IMR-90 (cell line): Measurements from ENCODE around the gene XRCC4. TPM values are rescaled to one million over a fixed set of nuclear protein-coding genes. Genes with fewer than 3 reads are reported as not detected.

Experiments used
- ATAC-seq: fragments of 200-7000 bp; cut with Tn5 transposase; 2 replicates; pipeline ENCODE4 v1.9.1; 2020; ENCODE audit warnings: low read depth, mild to moderate bottlenecking, moderate library complexity
- BruUV-seq: library from RNA; stranded (reverse); fragments of 400-500 nt; replicated peaks from 2 replicates; lab custom pipeline; 2021; lab: Mats Ljungman, UMichigan
- CTCF ChIA-PET: fragments of 300-600 bp; formaldehyde crosslinking; extraction: SDS; loops from one replicate; lab custom pipeline; 2021; ENCODE audit warnings: antibody characterized with exemption; lab: Yijun Ruan, JAX
- POLR2A ChIA-PET: fragments of 300-600 bp; sonication (Branson Sonifier 250); formaldehyde crosslinking; loops from one replicate; lab custom pipeline; 2022; ENCODE audit warnings: antibody characterized with exemption; ENCODE audit not compliant: unreplicated experiment; lab: Charles Lee
- DNase-seq: peaks from one replicate; pipeline ENCODE4 v3.0.0; 2013
- H2AFZ ChIP-seq: replicated peaks from 2 replicates; pipeline ENCODE3; 2013; ENCODE audit warnings: low read length, mild to moderate bottlenecking; ENCODE audit not compliant: poor library complexity
- H2AK5ac ChIP-seq: 2 replicates; pipeline ENCODE4 v1.6.1; 2013; ENCODE audit warnings: low read depth, low read length, inconsistent platforms
- H2AK9ac ChIP-seq: replicated peaks from 2 replicates; pipeline ENCODE3; 2013; ENCODE audit warnings: mild to moderate bottlenecking, low read depth, low read length, moderate library complexity; ENCODE audit not compliant: poor library complexity
- H2BK120ac ChIP-seq: 2 replicates; pipeline ENCODE4 v1.6.1; 2013; ENCODE audit warnings: low read depth, low read length, inconsistent platforms
- H2BK15ac ChIP-seq: 3 replicates; pipeline ENCODE4 v1.6.1; 2013; ENCODE audit warnings: low read depth, low read length, inconsistent platforms
- H2BK20ac ChIP-seq: 2 replicates; pipeline ENCODE4 v1.6.1; 2013; ENCODE audit warnings: low read depth, mild to moderate bottlenecking, inconsistent platforms, low read length, moderate library complexity
- H2BK5ac ChIP-seq: 2 replicates; pipeline ENCODE4 v1.6.1; 2013; ENCODE audit warnings: mild to moderate bottlenecking, low read depth, low read length, inconsistent platforms; ENCODE audit not compliant: poor library complexity, severe bottlenecking
- H3K14ac ChIP-seq: replicated peaks from 2 replicates; pipeline ENCODE4 v1.6.1; 2013; ENCODE audit warnings: low read depth, low read length, inconsistent platforms
- H3K18ac ChIP-seq: 2 replicates; pipeline ENCODE4 v1.6.1; 2013; ENCODE audit warnings: low read depth, low read length, control low read depth
- H3K23ac ChIP-seq: 2 replicates; pipeline ENCODE4 v1.6.1; 2013; ENCODE audit warnings: low read depth, low read length, inconsistent platforms
- H3K27ac ChIP-seq: 2 replicates; pipeline ENCODE4 v1.5.1; 2013; ENCODE audit warnings: mild to moderate bottlenecking, control low read depth, low read length; ENCODE audit not compliant: insufficient read depth
- H3K27me3 ChIP-seq: 2 replicates; pipeline ENCODE4 v1.6.1; 2013; ENCODE audit warnings: low read length; ENCODE audit not compliant: control insufficient read depth, insufficient read depth
- H3K36me3 ChIP-seq: 2 replicates; pipeline ENCODE4 v1.6.1; 2013; ENCODE audit warnings: low read length, mixed read lengths; ENCODE audit not compliant: control insufficient read depth, insufficient read depth
- H3K4ac ChIP-seq: 2 replicates; pipeline ENCODE4 v1.6.1; 2013; ENCODE audit warnings: low read depth, low read length, inconsistent platforms
- H3K4me1 ChIP-seq: 2 replicates; pipeline ENCODE4 v1.6.1; 2013; ENCODE audit warnings: low read length, mixed read lengths; ENCODE audit not compliant: control insufficient read depth, insufficient read depth
- H3K4me2 ChIP-seq: 2 replicates; pipeline ENCODE4 v1.6.1; 2013; ENCODE audit warnings: low read depth, mild to moderate bottlenecking, control low read depth, low read length, moderate library complexity
- H3K4me3 ChIP-seq: 2 replicates; pipeline ENCODE4 v1.5.1; 2013; ENCODE audit warnings: low read depth, mild to moderate bottlenecking, control low read depth, low read length, moderate library complexity; ENCODE audit not compliant: insufficient read depth
- H3K56ac ChIP-seq: 2 replicates; pipeline ENCODE4 v1.6.1; 2013; ENCODE audit warnings: low read length, inconsistent platforms; ENCODE audit not compliant: insufficient read depth; ENCODE audit errors: extremely low read depth
- H3K79me1 ChIP-seq, 2 experiments: 2 replicates each; pipeline ENCODE4 v1.6.1; 2013; ENCODE audit warnings: low read length in 2 of 2, inconsistent platforms in 1 of 2, low read depth in 1 of 2
- H3K9ac ChIP-seq: 2 replicates; pipeline ENCODE4 v1.6.1; 2013; ENCODE audit warnings: low read depth, low read length, control low read depth
- H3K9me1 ChIP-seq: 2 replicates; pipeline ENCODE4 v1.6.1; 2013; ENCODE audit warnings: low read length, inconsistent platforms; ENCODE audit not compliant: insufficient read depth
- H3K9me3 ChIP-seq: 2 replicates; pipeline ENCODE4 v1.6.1; 2013; ENCODE audit warnings: low read length; ENCODE audit not compliant: control insufficient read depth, insufficient read depth
- H4K20me1 ChIP-seq: 2 replicates; pipeline ENCODE4 v1.6.1; 2013; ENCODE audit warnings: low read length, inconsistent platforms; ENCODE audit not compliant: insufficient read depth
- H4K5ac ChIP-seq: 2 replicates; pipeline ENCODE4 v1.6.1; 2013; ENCODE audit warnings: mild to moderate bottlenecking, low read depth, low read length, control low read depth
- H4K8ac ChIP-seq, 2 experiments: 2 replicates each; pipeline ENCODE4 v1.6.1; 2013; ENCODE audit warnings: low read depth in 2 of 2, low read length in 2 of 2, control low read depth in 1 of 2, inconsistent platforms in 1 of 2
- H4K91ac ChIP-seq: 2 replicates; pipeline ENCODE4 v1.6.1; 2013; ENCODE audit warnings: low read depth, low read length, inconsistent platforms; ENCODE audit not compliant: insufficient read depth
- BHLHE40 ChIP-seq: fragments of 150-350 bp; IDR thresholded peaks from 2 replicates; pipeline ENCODE4 v1.6.1; 2016; ENCODE audit warnings: mild to moderate bottlenecking, low read depth, low read length
- CEBPB ChIP-seq: IDR thresholded peaks from 2 replicates; pipeline ENCODE4 v1.6.1; 2012; ENCODE audit warnings: low read depth, low read length, improper control_type of control experiment
- CHD1 ChIP-seq: IDR thresholded peaks from 2 replicates; pipeline ENCODE4 v1.6.1; 2012; ENCODE audit warnings: low read depth, low read length, improper control_type of control experiment
- CTCF ChIP-seq: conservative IDR thresholded peaks from 2 replicates; pipeline ENCODE4 v1.5.1; 2012; ENCODE audit warnings: mild to moderate bottlenecking, low read depth, low read length, improper control_type of control experiment
- FOS ChIP-seq: fragments of 150-350 bp; IDR thresholded peaks from 2 replicates; pipeline ENCODE4 v1.6.1; 2016; ENCODE audit warnings: low read depth, low read length
- MAFK ChIP-seq: IDR thresholded peaks from 2 replicates; pipeline ENCODE4 v1.6.1; 2012; ENCODE audit warnings: low read depth, low read length, improper control_type of control experiment
- MAZ ChIP-seq: IDR thresholded peaks from 2 replicates; pipeline ENCODE4 v1.6.1; 2012; ENCODE audit warnings: low read depth, mild to moderate bottlenecking, low read length, improper control_type of control experiment, moderate library complexity, borderline replicate concordance
- MXI1 ChIP-seq: IDR thresholded peaks from 2 replicates; pipeline ENCODE4 v1.6.1; 2012; ENCODE audit warnings: low read depth, mild to moderate bottlenecking, low read length, moderate library complexity, borderline replicate concordance
- NFE2L2 ChIP-seq: fragments of 150-350 bp; IDR thresholded peaks from 2 replicates; pipeline ENCODE4 v1.6.1; 2016; ENCODE audit warnings: low read depth, mild to moderate bottlenecking, low read length
- POLR2A ChIP-seq: IDR thresholded peaks from 2 replicates; pipeline ENCODE4 v1.6.1; 2012; ENCODE audit warnings: mild to moderate bottlenecking, low read depth, low read length
- RAD21 ChIP-seq: IDR thresholded peaks from 2 replicates; pipeline ENCODE4 v1.6.1; 2012; ENCODE audit warnings: low read length, improper control_type of control experiment
- RCOR1 ChIP-seq: IDR thresholded peaks from 2 replicates; pipeline ENCODE4 v1.6.1; 2012; ENCODE audit warnings: mild to moderate bottlenecking, low read length, improper control_type of control experiment; ENCODE audit not compliant: insufficient replicate concordance
- RFX5 ChIP-seq: IDR thresholded peaks from 2 replicates; pipeline ENCODE4 v1.8.0; 2012; ENCODE audit warnings: low read depth, mild to moderate bottlenecking, low read length, moderate library complexity
- SMC3 ChIP-seq: fragments of 150-350 bp; IDR thresholded peaks from 2 replicates; pipeline ENCODE4 v1.6.1; 2016; ENCODE audit warnings: low read depth, mild to moderate bottlenecking, antibody characterized with exemption, low read length, moderate library complexity
- USF2 ChIP-seq: fragments of 150-350 bp; IDR thresholded peaks from 2 replicates; pipeline ENCODE4 v1.6.1; 2017; ENCODE audit warnings: mild to moderate bottlenecking, antibody characterized with exemption, low read length, low read depth
- dilution Hi-C: fragments of 300-500 bp; cut with HindIII; formaldehyde crosslinking; loops from one replicate; pipeline ENCODE4 v1.14.3; 2018; ENCODE audit warnings: low sequenced_read_pairs; ENCODE audit not compliant: unreplicated experiment
- in situ Hi-C: fragments of 300-500 bp; cut with MboI; formaldehyde crosslinking; loops from 3 replicates; pipeline ENCODE4 v1.14.3; 2019; ENCODE audit warnings: low sequenced_read_pairs, inconsistent platforms, mixed read lengths
- intact Hi-C: fragments of 100-400 bp; cut with micrococcal nuclease; formaldehyde crosslinking; loops from 2 replicates; pipeline ENCODE4 v1.10.0; 2022
- polyA plus RNA-seq, 3 experiments: library from polyadenylated mRNA; depleted of rRNA; stranded (reverse); fragments of >200 nt; gene quantifications; 2 replicates each; pipeline ENCODE4 v1.2.3, GENCODE V29; 2012; ENCODE audit warnings: low replicate concordance in 1 of 3
- total RNA-seq: library from RNA; depleted of rRNA; stranded (reverse); fragments of >200 nt; gene quantifications from 2 replicates; pipeline ENCODE4 v1.2.3, GENCODE V29; 2012
- TF ChIP-seq, protein P1 (sequence below): fragments of 150-350 bp; IDR thresholded peaks from 2 replicates; pipeline ENCODE4 v1.6.1; 2016; ENCODE audit warnings: low read depth, mild to moderate bottlenecking, low read length, moderate library complexity, borderline replicate concordance

XRCC4 gene
- total and polyA plus RNA-seq, 2 of the 4 experiments (the other 2 are of a cell fraction), result 3.5 to 4.7 TPM

DNA sequence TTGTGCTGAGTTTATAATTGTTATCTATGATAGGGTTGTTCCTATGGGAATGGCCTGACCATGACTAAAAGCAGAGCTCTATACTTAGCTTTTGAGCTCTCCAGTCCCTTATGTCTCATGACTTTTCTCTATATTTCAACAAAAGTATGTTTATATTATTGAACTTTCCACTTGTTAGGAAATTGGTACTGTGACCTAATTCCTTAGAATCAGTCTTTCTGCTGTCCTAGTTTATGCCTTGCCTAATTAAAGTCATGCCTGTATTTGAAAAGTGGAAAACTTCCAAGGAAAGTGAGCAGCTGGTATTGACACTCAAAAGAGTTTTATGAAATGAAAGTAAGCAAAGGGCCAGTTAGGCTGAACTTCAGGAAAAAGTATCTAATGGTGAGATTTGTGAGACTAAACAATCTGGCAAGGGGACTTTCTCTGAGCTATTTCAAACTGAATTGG, 68.6 kb downstream of the XRCC4 start:
- no TSS peak for BruUV-seq
- Histone ChIP-seq H3K9me3 (no peaks in the 10 kb centered on the region), H2BK5ac (no peak overlapping the region), H2AFZ (no peak overlapping the region), H2AK9ac (no peak overlapping the region), H3K9ac (no peak overlapping the region), H3K14ac (no peak overlapping the region), H4K91ac (no peak overlapping the region), H4K20me1 (no peaks in the 10 kb centered on the region), H3K56ac (no peak overlapping the region), H3K36me3 (no peaks in the 10 kb centered on the region), H3K27ac (no peak overlapping the region), H4K8ac (no peak overlapping the region), H2BK20ac (no peak overlapping the region), H4K5ac (no peak overlapping the region), H3K9me1 (no peaks in the 10 kb centered on the region), H2AK5ac (no peak overlapping the region), H3K4me2 (peak overlapping the region; percentile 17; the same call in 1 of the 2 replicates), H3K4me3 (no peak overlapping the region), H3K23ac (no peak overlapping the region), H3K4ac (no peak overlapping the region), H2BK120ac (no peak overlapping the region), H3K79me1 (no peaks in the 10 kb centered on the region), H2BK15ac (no peak overlapping the region), H3K18ac (no peak overlapping the region; the same call in 1 of the 2 replicates), H3K4me1 (no peaks in the 10 kb centered on the region; the same call in 1 of the 2 replicates), H3K27me3 (no peaks in the 10 kb centered on the region)
- no peak for TF ChIP-seq RCOR1
- TF ChIP-seq CHD1, result no peak
- TF ChIP-seq NFE2L2, result no peak
- no peak for TF ChIP-seq CTCF
- no peak for TF ChIP-seq MAFK
- no peak for TF ChIP-seq RAD21
- no peak for TF ChIP-seq MAZ
- TF ChIP-seq RFX5, result no peak
- no peak for TF ChIP-seq FOS
- TF ChIP-seq MXI1, result no peak
- no peak for TF ChIP-seq USF2
- TF ChIP-seq, protein P1, sequence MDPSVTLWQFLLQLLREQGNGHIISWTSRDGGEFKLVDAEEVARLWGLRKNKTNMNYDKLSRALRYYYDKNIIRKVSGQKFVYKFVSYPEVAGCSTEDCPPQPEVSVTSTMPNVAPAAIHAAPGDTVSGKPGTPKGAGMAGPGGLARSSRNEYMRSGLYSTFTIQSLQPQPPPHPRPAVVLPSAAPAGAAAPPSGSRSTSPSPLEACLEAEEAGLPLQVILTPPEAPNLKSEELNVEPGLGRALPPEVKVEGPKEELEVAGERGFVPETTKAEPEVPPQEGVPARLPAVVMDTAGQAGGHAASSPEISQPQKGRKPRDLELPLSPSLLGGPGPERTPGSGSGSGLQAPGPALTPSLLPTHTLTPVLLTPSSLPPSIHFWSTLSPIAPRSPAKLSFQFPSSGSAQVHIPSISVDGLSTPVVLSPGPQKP, result no peak
- TF ChIP-seq CEBPB, result no peak
- no peak for TF ChIP-seq BHLHE40
- no peak for TF ChIP-seq SMC3
- TF ChIP-seq POLR2A, result no peak
- peak; percentile 48 for DNase-seq
- ATAC-seq, result peak; percentile 75
- dilution Hi-C loops, result no loop called here
- ChIA-PET POLR2A (no interaction called here), CTCF (interaction anchor here (0.9 kb wide), 1 partner anchor 9 kb away, joined by 4 read pairs; no protein-coding TSS in a partner anchor)
- intact Hi-C loops, result no loop called here
- in situ Hi-C loops, result no loop called here
